SKM-1 (cell line): ENCODE results near the gene TMEM134.

ENCODE experiments used
- DNase-seq: peaks from one replicate; lab custom pipeline; 2025; ENCODE audit not compliant: unreplicated experiment; lab: John Stamatoyannopoulos, UW

The TMEM134 gene

GRCh38 chr11:67500831-67501715 is 32.0 kb upstream of the TMEM134 start:
- DNase-seq: peak; percentile 71

GRCh38 chr11:67500484-67500821 is 31.4 kb upstream of the TMEM134 start:
- DNase-seq: no peak

GRCh38 chr11:67499808-67500483 is 30.9 kb upstream of the TMEM134 start:
- DNase-seq: no peak

- no peak for DNase-seq
These were observed 29.5 kb upstream of the TMEM134 start for GRCh38 chr11:67498544-67498972.

- DNase-seq: no peak
These were observed 28.7 kb upstream of the TMEM134 start for GRCh38 chr11:67497656-67498291.

GRCh38 chr11:67496113-67496512 is 27.1 kb upstream of the TMEM134 start:
- DNase-seq: no peak

GRCh38 chr11:67495234-67496005 is 26.4 kb upstream of the TMEM134 start:
- DNase-seq: no peak

GRCh38 chr11:67494371-67495233 is 25.6 kb upstream of the TMEM134 start:
- DNase-seq: no peak

- no peak for DNase-seq
These were observed 24.7 kb upstream of the TMEM134 start for GRCh38 chr11:67493548-67494370.

GRCh38 chr11:67492801-67493547 is 23.9 kb upstream of the TMEM134 start:
- DNase-seq: no peak

GRCh38 chr11:67492069-67492727 is 23.1 kb upstream of the TMEM134 start:
- no peak for DNase-seq

- no peak for DNase-seq
These were observed 22.4 kb upstream of the TMEM134 start for GRCh38 chr11:67491276-67492068.

GRCh38 chr11:67490727-67491065 is 21.6 kb upstream of the TMEM134 start:
- no peak for DNase-seq

GRCh38 chr11:67489885-67490726 is 21.1 kb upstream of the TMEM134 start:
- no peak for DNase-seq

- no peak for DNase-seq
These were observed 20.3 kb upstream of the TMEM134 start for GRCh38 chr11:67489203-67489884.
